GM21717 (cell line): ENCODE results near the gene ARHGEF3.

Experiments used
- ATAC-seq: cut with Tn5 transposase; IDR thresholded peaks from one replicate; pipeline ENCODE4 v1.9.1; 2021; ENCODE audit warnings: mild to moderate bottlenecking, moderate library complexity; ENCODE audit not compliant: unreplicated experiment

ARHGEF3 gene

DNA sequence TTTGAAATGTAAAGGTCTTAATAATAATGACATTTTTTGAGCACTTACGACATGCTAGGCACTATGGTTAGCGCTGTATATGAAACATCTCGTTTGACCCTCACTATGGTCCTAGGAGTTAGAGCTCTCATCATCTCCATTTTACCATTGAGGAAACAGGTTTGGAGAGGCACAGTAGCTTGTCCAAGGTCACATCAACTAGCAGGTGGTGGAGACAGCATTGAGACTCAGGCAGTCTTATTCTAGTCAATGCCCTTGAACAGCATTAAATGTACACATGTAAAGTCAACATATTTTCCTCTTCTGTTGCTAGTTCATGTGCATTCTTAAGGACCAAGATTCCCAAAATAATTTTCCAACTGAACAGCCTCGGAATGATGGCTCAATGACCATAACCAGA, 4.8 kb downstream of the ARHGEF3 start:
- no peak for ATAC-seq

DNA sequence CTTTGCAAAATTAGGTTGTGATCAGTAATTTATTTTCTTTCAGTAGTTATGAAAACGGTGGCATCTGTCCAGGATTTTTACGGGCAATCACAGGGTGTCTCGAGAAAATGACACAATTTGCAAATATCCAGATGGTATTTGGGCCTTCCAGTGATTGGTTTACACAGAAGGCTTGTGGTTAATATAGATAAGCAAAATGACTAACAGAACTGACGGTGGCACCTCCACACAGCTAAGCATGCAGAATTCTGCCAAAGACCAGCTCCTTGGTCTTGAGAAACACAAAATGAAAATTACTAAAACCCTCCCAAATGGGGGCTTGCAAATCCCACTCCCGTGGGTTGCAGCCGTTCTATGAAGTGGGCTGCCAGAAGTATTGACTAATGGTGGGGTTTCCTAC, 5.5 kb downstream of the ARHGEF3 start:
- ATAC-seq = no peak

DNA sequence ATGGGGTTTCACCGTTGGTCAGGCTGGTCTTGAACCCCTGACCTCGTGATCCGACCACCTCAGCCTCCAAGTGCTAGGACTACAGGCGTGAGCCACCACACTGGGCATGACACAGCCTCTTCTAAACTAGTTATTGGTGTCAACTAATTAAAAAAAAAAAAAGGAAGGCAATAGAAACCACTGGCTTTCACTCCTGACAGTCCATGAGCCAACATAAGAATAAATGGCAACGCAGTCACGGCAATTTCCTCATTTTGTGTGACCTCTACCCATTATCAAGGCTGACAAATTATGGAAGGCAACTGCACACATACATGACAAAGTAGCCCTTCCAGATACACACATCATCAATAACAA, 5.9 kb downstream of the ARHGEF3 start:
- ATAC-seq = no peak

DNA sequence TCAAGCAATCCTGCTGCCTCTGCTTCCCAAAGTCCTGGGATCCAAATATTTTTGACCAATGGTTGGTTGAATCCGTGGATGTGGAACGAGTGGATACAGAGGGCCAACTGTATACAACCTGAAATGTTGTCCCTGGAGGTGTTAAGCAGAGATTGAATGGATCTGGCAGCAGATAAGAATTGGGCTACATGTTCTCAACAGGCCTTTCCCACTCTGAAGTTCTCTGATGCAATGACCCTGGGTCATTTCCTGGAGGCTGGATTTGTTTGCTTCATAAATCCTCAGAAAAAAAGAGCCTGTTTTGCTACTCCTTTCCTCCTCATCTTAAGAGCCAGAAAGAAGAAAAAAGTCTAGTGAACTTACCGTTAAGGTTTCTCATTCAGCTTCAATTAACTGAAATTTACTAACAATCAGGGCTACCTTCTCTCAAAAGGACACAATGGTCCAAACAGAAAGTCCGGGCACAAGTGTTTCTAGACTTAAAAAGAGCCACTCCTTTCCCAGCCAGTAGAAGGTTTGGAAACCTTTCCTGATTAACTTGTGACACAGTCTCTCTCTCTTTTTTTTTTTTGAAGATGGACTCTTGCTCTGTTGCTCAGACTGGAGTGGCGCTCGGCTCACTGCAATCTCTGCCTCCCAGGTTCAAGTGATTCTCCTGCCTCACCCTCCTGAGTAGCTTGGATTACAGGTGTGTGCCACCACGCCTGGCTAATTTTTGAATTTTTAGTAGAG, 6.5 kb downstream of the ARHGEF3 start:
- no peak for ATAC-seq

DNA sequence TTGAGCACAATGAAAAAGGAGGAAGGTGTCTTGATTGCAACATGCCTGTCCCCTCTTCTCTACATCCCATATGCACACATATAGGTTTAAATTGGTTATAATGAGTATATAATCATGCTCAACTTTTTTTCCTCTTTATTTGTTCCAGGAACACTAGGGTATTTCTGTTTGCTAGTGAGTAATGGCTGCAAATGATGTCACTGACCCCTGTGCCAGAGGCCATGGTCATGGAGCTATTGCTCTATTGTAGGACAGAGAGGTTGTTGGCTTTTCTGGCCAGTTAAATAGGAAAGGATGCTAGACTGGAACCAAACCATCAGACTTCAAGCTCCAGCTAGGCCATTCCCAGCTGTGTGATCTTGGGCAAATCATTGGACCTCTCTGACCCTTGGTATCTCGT, 9.6 kb downstream of the ARHGEF3 start:
- ATAC-seq = no peak

DNA sequence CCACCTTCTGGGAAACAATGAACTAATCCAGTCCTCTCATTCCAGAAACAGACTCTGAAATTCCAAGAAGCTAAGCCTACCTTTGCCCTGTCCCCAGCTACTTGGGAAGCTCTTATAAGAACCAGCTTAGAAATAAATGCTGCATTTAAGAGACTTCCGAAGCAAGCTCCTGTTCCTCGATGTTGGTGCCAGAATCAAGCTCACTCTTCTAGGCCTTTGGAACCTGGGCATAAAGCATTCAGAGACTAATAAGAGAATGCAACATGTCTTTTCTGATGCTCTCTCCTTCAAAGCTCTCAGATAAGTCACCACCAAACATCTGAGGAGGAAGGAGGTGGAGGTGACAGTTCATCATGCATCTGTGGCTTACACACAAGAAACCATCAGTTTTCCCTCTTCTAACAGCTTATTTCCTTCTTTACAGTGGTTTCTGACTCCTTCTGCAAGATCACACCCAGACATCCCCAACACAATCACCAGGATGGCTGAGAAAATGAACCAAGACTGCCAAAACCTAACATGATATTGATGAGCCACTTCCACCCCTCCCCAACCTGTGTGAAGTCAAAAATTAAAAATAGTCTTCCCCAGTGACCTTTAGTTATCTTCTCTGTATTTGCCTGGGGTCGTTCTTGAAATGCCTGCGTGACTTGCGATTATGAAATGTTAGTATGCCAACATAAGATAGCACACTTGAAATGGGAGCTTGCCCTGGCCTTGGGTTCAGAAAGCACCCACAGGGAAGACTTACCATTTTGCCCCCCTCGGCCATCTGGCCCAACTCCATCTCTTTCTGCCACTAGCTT, 11.5 kb downstream of the ARHGEF3 start:
- ATAC-seq = no peak

DNA sequence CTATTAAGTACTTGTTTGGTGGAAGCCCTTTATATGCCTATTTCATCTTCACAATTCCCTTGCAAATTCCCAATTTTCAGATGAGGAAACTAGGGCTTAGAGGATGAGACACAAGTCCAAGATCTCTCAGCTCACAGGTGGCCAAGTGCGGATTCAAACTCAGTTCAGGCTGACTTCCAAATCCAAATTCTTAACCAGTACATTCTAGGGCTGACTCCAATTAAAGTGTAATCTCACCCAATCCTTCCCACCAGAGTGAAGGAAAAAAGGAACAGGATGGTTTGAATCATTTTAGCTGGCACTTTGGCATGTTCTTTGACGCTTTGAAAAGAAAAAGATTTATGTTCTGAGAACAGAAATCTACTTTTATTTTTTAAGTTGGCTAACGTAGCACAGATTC, 12.7 kb downstream of the ARHGEF3 start:
- no peak for ATAC-seq

DNA sequence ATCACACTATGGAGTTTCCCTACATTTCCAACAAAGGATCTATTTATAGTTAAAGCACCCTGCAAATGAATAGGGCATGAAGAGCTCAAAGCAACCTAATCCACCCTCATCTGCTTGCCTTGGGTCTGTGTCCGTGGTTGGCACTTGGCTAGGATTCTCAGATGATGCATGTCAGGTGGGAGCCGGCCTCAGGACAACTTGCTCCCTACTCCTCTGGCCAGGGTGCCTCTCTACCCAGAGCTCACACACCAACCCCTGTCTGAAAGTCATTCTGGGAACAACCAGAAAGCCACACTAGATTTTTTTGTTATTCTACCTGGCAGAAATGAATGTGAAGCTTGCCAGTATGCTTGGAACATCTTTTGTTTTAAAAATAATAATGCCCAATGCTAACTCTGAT, 13.2 kb downstream of the ARHGEF3 start:
- ATAC-seq = no peak

DNA sequence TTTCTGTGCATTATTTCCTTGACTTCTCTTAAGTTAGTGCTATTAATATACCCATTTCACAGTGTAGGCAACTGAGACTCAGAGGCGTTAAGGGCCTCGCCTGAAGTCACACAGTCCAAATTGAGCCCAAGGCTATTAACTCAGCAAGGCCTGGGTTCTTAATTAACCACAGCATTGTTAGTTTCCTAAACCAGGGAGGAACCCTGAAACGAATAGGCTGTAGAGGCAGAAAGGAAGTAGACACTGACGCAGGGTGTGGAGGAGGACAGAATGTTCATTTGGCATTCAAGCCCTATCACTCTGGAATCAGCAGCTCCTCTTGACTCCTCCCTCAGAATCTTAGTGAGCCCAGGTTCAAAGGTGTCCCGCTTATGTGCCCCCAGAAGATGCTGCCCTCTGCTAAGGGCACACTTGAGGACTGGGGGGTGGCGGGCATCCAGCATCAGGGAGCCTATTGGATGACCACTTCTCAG, 13.9 kb downstream of the ARHGEF3 start:
- ATAC-seq = no peak

DNA sequence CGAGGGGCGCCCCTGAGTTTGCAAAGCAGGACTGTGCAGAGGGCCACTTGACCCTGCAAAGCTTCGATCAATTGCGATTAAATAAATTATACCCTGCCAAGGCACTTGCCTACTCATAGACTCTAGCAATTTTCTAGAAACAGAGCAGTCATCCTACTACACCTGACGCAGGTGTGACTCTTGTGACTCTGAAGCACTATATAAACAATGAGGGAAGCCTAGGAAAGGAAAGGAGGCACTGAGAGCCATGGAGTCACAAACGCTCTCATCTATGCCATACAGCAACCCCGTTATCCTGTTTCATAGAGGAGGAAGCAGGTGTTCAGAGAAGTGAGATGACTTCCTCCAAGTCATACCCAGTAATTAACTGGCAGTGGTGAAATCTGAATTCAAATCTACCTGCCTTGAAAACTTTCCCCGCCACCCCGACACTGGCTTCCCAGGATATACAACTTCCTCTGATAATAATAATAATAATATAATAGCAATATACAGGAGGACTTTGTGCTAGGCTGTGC, 14.4 kb downstream of the ARHGEF3 start:
- ATAC-seq = no peak

DNA sequence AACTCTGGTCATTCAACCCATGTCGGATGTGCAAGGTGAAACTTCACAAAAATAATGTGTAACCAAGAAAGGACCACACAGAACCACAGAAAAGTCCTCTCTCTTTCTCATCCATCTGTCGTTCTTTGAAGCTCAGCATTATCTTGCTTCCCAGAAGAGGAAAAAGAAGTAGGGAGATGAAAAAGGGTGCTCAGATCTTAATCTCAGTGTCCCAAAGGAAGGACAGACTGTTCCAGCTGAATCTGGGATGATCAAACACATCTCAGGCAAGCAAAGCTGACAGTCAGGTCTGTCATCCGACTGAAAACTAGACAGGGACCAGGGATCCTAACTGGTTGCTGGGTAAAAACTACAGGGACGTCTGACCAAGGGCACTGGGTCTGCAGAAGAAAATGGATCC, 16.2 kb downstream of the ARHGEF3 start:
- ATAC-seq = no peak

DNA sequence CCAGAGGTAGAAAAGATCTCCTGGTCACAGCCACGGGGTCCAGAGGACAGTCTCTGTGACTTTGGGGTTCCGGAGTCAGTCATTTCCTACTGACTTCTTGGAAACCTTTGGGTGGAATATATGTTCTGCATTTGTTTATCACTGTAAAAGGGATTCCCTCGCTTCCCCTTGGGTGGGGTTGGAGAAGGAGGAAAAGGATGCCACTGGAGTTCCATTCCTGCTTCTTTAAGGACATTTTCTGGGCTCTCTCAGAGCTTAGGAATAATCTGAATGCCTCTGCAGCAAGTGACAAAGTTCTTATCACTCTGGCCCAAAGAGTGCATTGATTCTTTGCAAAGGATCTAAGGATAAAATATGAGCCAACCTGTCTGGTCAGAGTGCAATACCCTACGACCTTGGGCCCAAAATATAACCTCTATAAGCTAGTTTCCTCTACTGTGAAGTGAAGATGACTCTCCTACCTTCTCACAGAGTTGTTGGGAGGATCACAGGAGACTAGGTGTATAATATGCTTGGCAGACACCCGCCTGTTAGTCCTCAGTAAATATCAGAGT, 17.2 kb downstream of the ARHGEF3 start:
- ATAC-seq = no peak

DNA sequence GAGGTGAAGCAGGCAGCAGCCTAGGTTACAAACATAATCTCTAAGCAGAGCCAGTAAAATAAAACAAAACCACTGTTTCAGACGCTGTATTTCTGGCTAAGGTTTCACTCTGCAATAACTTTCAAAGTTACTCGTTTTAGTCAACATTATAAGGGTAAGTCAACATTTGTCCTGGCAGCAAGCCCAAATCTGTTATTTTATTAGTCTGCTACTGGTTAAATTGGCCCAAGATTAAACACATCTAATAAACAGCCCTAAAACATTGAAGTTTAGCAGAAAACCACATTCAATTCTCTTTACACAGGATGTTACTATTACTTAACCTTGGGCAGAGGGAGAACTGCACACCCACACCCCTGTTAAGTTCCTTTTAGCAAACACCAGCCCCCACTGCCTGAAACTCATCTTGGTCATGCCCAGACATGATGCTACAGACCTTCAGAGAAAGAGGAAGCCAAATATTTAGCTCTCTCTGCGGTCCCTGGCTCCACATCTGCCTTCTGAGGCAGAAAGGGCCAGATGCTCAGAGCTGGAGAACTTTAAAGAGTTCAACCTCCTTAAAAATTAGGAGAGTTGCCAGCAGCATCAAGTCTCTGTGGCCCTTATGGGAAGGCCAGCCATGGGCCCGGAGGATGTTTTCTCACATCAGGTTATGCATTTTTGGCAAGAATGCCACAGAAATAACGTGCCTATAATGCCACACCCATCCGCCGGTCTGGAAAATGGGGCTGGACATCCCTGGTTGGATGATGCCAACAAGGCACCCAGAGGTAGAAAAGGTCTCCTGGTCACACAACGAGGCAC, 17.9 kb downstream of the ARHGEF3 start:
- ATAC-seq = peak; percentile 94

DNA sequence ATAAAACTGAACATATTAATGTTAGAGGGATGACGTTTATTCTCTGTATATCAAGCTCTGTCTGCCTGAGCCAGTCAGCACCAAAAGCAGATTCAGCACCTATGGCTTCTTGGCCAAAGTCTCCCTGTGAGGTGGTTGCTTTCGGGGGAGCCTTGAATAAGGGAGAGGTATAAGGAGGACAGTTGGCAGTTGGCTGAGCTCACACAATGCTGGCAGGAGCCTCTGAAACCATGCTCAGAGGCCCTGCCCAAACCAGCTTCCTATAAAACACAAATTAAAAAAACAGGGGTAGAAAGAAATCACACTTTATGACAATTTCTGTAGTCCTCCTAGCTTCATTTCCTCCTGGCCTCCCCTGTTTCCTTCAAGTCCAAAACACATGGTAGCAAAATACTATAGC, 18.8 kb downstream of the ARHGEF3 start:
- no peak for ATAC-seq

DNA sequence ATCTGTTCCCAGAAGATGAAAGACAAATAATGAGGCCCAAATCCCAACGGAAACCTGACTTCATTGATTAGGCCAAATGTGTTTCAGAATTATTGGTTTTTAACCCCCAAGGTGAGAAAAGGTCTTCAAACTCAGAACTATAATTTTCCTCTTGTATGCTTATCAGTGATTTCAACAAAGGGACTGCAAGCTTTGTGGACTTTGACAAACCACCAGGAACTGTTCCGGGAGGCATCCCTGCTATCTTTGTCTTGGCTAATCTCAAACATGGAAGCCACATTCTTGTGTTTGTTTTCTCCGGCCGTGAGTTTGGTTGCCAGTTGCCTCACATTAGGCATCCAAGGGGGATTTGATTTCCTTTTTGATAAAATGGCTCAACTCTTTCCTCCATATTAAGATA, 19.5 kb downstream of the ARHGEF3 start:
- ATAC-seq = no peak

DNA sequence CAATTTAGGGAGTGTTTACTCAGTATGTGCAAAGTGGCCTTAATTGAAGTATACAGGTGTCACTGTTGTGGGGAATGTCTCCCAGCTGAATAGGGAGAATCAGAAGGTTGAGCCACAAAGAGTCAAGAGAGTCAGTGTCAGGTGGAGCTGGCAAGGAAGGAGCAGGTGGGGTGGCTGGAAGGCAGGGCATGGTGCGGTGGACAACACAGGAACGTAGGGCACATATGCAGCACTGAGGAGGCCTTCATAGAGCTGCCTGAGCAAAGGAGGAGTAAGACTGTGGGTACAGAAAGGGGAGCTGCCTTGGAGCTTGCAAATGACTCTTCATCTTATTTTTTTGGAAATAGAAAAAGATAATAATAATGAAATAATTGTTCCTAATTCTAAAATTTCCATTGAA, 20.0 kb downstream of the ARHGEF3 start:
- no peak for ATAC-seq

DNA sequence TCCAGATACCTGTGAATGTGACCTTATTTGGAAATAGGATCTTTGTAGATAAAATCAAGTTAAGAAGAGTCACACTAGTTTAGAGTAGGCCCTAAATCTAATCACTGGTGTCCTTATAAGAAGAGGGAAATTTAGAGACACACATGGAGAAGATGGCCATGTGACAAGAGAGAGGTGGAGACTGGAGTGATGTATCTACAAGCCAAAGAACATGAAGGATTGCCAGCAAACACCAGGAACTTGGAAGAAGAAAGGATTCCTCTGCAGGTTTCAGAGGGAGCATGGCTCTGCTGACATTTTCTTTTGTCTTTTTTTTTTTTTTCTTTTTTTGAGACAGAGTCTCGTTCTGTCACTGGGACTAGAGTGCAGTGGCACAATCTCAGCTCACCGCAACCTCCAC, 20.8 kb downstream of the ARHGEF3 start:
- ATAC-seq = no peak

DNA sequence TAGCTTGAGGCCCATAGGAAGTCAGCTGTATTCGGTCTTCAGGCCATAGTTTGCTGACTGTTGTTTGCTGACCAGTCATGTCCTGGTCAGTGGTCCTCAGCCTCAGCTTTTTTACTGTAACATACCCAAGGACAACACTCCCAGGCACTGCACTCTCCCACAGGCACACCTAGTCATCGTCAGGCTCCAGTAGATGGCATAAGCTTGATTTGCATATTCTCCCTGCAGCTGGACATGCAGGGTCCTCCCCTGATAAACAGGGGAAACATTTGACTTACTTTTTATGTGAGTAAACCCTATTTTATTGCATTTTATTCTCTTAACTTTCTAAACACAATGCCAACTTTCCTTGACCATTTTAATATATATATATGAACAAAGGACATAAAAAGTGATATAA, 22.9 kb downstream of the ARHGEF3 start:
- ATAC-seq = no peak

DNA sequence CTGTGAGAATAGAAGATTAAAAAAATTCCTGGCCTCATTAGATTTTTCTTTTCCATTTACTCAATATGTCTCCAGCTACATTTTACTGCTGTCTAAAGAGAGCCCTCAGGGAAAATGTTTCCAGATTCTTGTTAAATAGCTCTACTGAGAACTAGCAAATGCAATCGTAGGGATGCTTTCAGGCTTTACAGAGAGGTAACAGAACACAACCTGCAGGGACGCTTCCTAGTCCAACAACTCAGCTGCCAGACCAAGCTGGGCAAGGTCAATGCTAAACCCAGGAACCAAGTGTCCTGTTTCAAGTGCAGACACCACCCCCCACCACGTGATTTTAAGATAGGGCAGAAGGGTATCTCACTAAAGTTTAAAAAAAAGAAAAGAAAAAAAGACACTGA, 25.2 kb downstream of the ARHGEF3 start:
- no peak for ATAC-seq

DNA sequence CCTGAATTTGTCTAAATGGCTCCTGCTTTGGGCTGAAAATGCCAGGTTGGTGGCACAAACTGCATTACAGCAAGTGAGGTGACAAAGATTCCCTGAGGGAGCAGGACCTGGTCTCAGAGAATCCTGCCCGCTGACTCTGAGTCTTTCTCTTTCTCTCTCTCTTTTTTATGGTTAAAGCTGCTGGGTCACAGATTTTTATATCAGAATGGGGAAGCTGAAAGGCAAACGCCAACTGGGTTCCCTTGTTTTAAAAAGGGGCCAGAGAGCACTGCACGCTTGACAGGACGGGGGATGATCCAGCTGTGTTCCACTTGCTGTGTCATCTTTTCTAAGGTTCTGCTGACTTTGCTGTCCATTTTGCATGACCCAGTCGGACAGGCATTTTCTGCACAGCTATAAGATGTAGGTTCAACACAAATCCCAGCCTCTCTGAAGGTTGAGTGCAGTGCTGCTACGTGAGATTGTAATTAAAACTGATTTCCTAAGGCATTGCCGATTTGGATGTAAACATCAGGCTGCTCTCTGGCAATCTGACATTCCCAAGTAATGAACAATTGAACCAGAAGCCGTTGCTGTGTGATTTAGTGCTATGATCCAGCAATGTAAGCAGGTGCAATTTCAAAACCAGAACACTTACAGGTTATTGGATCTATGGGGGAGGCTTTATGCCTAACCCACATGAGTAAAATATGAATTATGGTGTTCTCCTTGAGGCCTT, 25.8 kb downstream of the ARHGEF3 start:
- ATAC-seq = no peak

DNA sequence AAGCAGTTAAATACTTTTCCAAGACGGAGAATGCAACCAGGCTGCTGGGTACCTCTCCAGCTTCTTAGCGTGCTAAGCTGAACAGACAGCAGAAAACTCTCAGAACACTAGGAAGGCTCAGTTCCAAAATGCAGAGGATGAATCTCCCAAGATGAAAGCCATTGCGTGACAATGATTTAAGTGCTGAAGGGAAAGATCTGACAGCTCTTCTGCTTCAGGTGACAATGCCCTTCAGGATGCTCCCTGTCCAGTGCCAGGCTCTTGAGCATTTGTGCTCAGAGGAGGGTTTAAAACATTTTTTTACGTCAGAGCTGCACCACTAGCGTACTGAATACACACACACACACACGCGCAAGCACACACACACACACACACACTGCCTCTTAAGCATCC, 26.3 kb downstream of the ARHGEF3 start:
- ATAC-seq = no peak
